OCI-LY7 (cell line): ENCODE data around the gene DNAJC28. TPM values are rescaled to one million over a fixed set of nuclear protein-coding genes. Genes with fewer than 3 reads are reported as not detected.
A peak's percentile ranks its signal among the peaks of the same experiment; 100 is the strongest.
"Not testable (repeated sequence)": the region's sequence is repeated elsewhere in the genome, so short reads cannot be mapped to it uniquely, and the experiment has no call there.

Experiments used
- BruUV-seq: library from RNA; stranded (reverse); fragments of 400-500 nt; replicated peaks from 2 replicates; lab custom pipeline; 2021; lab: Mats Ljungman, UMichigan
- CTCF ChIA-PET: fragments of 300-600 bp; sonication (Branson Sonifier 250); formaldehyde crosslinking; loops from one replicate; lab custom pipeline; 2022; ENCODE audit warnings: antibody characterized with exemption; ENCODE audit not compliant: unreplicated experiment; lab: Charles Lee
- POLR2A ChIA-PET: fragments of 300-600 bp; sonication (Branson Sonifier 250); formaldehyde crosslinking; loops from one replicate; lab custom pipeline; 2022; ENCODE audit warnings: antibody characterized with exemption; lab: Charles Lee
- DNase-seq: peaks from one replicate; pipeline ENCODE4 v3.0.0-alpha.2; 2015; ENCODE audit warnings: low spot score
- H2AFZ ChIP-seq: fragments of 200-600 bp; sonication (generic), shearing (Covaris generic); 2 replicates; pipeline ENCODE4 v1.6.1; 2014; ENCODE audit warnings: mild to moderate bottlenecking, antibody characterized with exemption, low read length, moderate library complexity
- H3K27ac ChIP-seq: fragments of 200-600 bp; sonication (generic); 2 replicates; pipeline ENCODE4 v1.5.1; 2014; ENCODE audit warnings: mixed run types, low read depth, mild to moderate bottlenecking, moderate library complexity, low read length, inconsistent platforms; ENCODE audit not compliant: poor library complexity, severe bottlenecking
- H3K36me3 ChIP-seq: fragments of 200-600 bp; sonication (generic); 2 replicates; pipeline ENCODE4 v1.6.1; 2014; ENCODE audit warnings: mild to moderate bottlenecking, antibody characterized with exemption, low read length, moderate library complexity, mixed read lengths; ENCODE audit not compliant: insufficient read depth
- H3K4me1 ChIP-seq: fragments of 200-600 bp; sonication (generic); 2 replicates; pipeline ENCODE4 v1.5.1; 2014; ENCODE audit warnings: mild to moderate bottlenecking, low read length; ENCODE audit not compliant: insufficient read depth, poor library complexity, severe bottlenecking
- H3K4me2 ChIP-seq: fragments of 200-600 bp; sonication (generic); 2 replicates; pipeline ENCODE4 v1.6.1; 2014; ENCODE audit warnings: mild to moderate bottlenecking, low read length
- H3K4me3 ChIP-seq: fragments of 200-600 bp; sonication (generic); 2 replicates; pipeline ENCODE4 v1.5.1; 2014; ENCODE audit warnings: mild to moderate bottlenecking, low read depth, low read length; ENCODE audit not compliant: poor library complexity, severe bottlenecking
- H3K79me2 ChIP-seq: fragments of 200-600 bp; sonication (generic); 2 replicates; pipeline ENCODE4 v1.6.1; 2016; ENCODE audit warnings: low read depth, mild to moderate bottlenecking, low read length, moderate library complexity, mixed read lengths; ENCODE audit not compliant: insufficient read depth
- H3K9me2 ChIP-seq: fragments of 200-600 bp; sonication (generic); 2 replicates; pipeline ENCODE4 v1.6.1; 2016; ENCODE audit warnings: mild to moderate bottlenecking, low read length, mixed read lengths; ENCODE audit not compliant: insufficient read depth
- H3K9me3 ChIP-seq: fragments of 200-600 bp; sonication (generic); 2 replicates; pipeline ENCODE4 v1.6.1; 2014; ENCODE audit warnings: mild to moderate bottlenecking, mixed run types, low read length, mixed read lengths
- H4K20me1 ChIP-seq: fragments of 200-600 bp; sonication (generic); 2 replicates; pipeline ENCODE4 v1.6.1; 2014; ENCODE audit warnings: mild to moderate bottlenecking, antibody characterized with exemption, low read length, moderate library complexity, mixed read lengths; ENCODE audit not compliant: insufficient read depth
- EZH2phosphoT487 ChIP-seq: fragments of 200-600 bp; sonication (generic); IDR thresholded peaks from 2 replicates; pipeline ENCODE4 v1.6.1; 2018; ENCODE audit warnings: low read depth, borderline replicate concordance, mild to moderate bottlenecking, mixed run types, antibody characterized with exemption, low read length, moderate library complexity, mixed read lengths
- intact Hi-C: fragments of 100-400 bp; cut with micrococcal nuclease; formaldehyde crosslinking; loops from one replicate; pipeline ENCODE4 v1.10.0; 2022; ENCODE audit not compliant: unreplicated experiment
- total RNA-seq, 2 experiments: library from RNA; depleted of rRNA in 1 of 2; stranded (reverse); fragments of >200 nt in 1 of 2; shearing (Covaris generic) in 1 of 2; gene quantifications; 2 replicates each; pipeline ENCODE4 v1.2.3, GENCODE V29; 2014 to 2022
- TF ChIP-seq, protein P1 (sequence below): fragments of 200-600 bp; sonication (generic); conservative IDR thresholded peaks from 2 replicates; pipeline ENCODE4 v1.5.1; 2014; ENCODE audit warnings: mild to moderate bottlenecking, antibody characterized with exemption, low read length, moderate library complexity, mixed read lengths

DNAJC28 gene
- total RNA-seq, 2 experiments from 2014 or later, result 0.95 to 1.3 TPM

- H3K4me2 ChIP-seq, result no peak overlapping the region
- peaks cover 12% of the 10 kb centered on the region for H3K36me3 ChIP-seq
- BruUV-seq, result no TSS peak
- intact Hi-C loops, result no loop called here
- no peak for DNase-seq
- no peaks in the 10 kb centered on the region for H4K20me1 ChIP-seq
- H3K4me3 ChIP-seq, result no peak overlapping the region
- POLR2A ChIA-PET, result interaction anchor here (0.6 kb wide), 2 partner anchors 148 to 192 kb away, joined by 3 to 4 read pairs; no protein-coding TSS in a partner anchor
- no peak overlapping the region for H2AFZ ChIP-seq
- H3K9me2 ChIP-seq, result no peaks in the 10 kb centered on the region
- TF ChIP-seq, protein P1, sequence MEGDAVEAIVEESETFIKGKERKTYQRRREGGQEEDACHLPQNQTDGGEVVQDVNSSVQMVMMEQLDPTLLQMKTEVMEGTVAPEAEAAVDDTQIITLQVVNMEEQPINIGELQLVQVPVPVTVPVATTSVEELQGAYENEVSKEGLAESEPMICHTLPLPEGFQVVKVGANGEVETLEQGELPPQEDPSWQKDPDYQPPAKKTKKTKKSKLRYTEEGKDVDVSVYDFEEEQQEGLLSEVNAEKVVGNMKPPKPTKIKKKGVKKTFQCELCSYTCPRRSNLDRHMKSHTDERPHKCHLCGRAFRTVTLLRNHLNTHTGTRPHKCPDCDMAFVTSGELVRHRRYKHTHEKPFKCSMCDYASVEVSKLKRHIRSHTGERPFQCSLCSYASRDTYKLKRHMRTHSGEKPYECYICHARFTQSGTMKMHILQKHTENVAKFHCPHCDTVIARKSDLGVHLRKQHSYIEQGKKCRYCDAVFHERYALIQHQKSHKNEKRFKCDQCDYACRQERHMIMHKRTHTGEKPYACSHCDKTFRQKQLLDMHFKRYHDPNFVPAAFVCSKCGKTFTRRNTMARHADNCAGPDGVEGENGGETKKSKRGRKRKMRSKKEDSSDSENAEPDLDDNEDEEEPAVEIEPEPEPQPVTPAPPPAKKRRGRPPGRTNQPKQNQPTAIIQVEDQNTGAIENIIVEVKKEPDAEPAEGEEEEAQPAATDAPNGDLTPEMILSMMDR, result no peak
- no peak for TF ChIP-seq EZH2phosphoT487
- H3K79me2 ChIP-seq, result no peaks in the 10 kb centered on the region
- H3K4me1 ChIP-seq, result no peaks in the 10 kb centered on the region
- H3K9me3 ChIP-seq, result no peaks in the 10 kb centered on the region
- CTCF ChIA-PET, result no interaction called here
- no peak overlapping the region for H3K27ac ChIP-seq
Measured at GRCh38 chr21:33451634-33452071, 39.9 kb downstream of the DNAJC28 start.

DNA sequence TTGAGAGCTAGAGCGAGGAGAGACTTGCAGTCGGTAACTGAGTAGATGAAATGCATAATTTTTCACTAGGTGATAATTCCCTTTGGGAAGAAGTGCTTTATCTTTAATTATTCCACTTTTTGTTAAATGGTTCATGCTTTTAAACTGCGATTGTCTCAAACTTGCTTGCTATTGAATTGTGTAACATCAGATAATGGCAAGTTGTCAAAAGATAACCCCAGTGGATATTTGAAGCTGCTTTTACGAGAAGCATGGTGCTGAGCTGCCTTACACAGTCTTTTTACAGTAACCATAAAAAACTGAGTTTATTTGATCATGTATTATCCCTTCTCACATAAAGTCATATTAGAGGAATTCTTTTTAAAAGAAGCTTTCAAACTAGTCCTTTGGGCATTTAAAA is 41.9 kb downstream of the DNAJC28 start:
- Histone ChIP-seq H2AFZ (no peak overlapping the region), H3K9me3 (no peaks in the 10 kb centered on the region), H3K4me2 (no peak overlapping the region), H4K20me1 (no peaks in the 10 kb centered on the region), H3K4me1 (peaks cover 9% of the 10 kb centered on the region), H3K4me3 (no peak overlapping the region), H3K36me3 (peaks cover 4% of the 10 kb centered on the region; the same call in 1 of the 2 replicates), H3K27ac (no peak overlapping the region), H3K79me2 (no peaks in the 10 kb centered on the region), H3K9me2 (no peaks in the 10 kb centered on the region)
- TSS peak; percentile 62 for BruUV-seq
- ChIA-PET CTCF (no interaction called here), POLR2A (interaction anchor here (0.8 to 1.4 kb wide), 4 partner anchors 9 to 235 kb away, joined by 3 to 5 read pairs (median 3); no protein-coding TSS in a partner anchor)
- DNase-seq, result no peak
- no peak for TF ChIP-seq EZH2phosphoT487
- TF ChIP-seq, protein P1, result no peak
- intact Hi-C loops, result loop anchor here (10.0 kb wide), 3 partner anchors 155 to 615 kb away; no protein-coding TSS in a partner anchor

DNA sequence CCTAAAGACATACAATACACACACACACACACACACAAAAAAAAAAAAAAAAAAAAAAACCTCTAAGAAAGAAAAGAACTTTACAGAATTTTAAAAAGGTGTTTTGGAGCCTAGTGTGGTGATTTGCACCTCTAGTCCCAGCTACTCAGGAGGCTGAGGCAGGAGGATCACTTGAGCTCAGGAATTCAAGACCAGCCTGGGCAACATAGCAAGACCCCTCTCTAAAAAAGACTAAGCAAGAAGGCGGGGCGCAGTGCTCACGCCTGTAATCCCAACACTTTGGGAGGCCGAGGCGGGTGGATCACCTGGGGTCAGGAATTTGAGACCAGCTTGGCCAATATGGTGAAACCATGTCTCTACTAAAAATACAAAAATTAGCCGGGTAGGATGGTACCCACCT is 44.9 kb downstream of the DNAJC28 start:
- CTCF ChIA-PET, H4K20me1 ChIP-seq, BruUV-seq, H3K79me2 ChIP-seq, H3K36me3 ChIP-seq, H3K27ac ChIP-seq, H3K9me3 ChIP-seq, H2AFZ ChIP-seq, H3K4me3 ChIP-seq, DNase-seq, H3K4me2 ChIP-seq, H3K9me2 ChIP-seq: not testable (repeated sequence)
- H3K4me1 ChIP-seq, result peaks cover 37% of the 10 kb centered on the region
- intact Hi-C loops, result loop anchor here (10.0 kb wide), 3 partner anchors 158 to 612 kb away; no protein-coding TSS in a partner anchor
- POLR2A ChIA-PET, result interaction anchor here (0.6 to 0.8 kb wide), 6 partner anchors 10 to 301 kb away, joined by 3 to 4 read pairs (median 4); no protein-coding TSS in a partner anchor
